ENCODE data around the gene CAMK2B. TPM values are rescaled to one million over a fixed set of nuclear protein-coding genes. Genes with fewer than 3 reads are reported as not detected.

The CAMK2B gene
- total and polyA plus RNA-seq, 2 of the 13 experiments (the other 11 are each of a cell fraction or from before 2014, with no cell fraction given), result 0.27 to 0.48 TPM

DNA sequence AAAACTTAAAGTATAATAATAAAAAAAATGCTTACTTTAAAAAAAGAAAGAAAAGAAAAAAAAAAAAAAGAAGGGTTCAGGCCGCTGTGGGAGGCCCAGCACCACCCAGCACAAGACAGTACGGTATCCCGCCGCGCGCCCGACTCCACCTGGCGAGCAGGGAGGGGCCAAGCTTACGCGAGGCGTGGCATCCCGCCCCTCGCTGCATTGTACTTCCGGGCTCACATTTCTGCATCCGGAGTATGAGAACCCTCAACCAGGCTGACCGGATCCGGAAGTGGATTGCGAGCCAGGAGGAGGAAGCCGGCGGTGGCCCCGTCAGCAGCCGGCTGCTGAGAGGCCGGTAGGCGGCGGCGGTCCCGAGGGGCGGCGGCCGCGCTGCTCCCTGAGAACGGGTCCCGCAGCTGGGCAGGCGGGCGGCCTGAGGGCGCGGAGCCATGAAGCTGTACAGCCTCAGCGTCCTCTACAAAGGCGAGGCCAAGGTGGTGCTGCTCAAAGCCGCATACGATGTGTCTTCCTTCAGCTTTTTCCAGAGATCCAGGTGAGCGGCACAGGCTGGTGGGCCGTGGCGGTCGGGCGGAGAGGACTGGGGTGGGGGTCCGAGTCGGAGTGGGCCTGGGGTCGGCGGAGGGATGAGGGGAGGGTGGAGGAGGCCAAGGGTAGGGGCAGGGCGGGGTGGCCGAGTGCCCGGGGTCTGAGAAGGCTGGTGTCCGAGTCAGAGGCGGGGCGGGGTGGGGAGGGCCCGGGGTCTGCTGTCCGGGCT, 124.5 kb downstream of the CAMK2B start, which contains the start of gene YKT6:
YKT6 (plus strand) TSS at position 280 of the 763 bp plus-strand sequence; CDS start at position 438, 158 bp downstream.
- CTCF ChIA-PET (ENCODE audit: low intra/inter-chr PET ratio, low total read pairs), result no interaction called here
- in situ Hi-C loops (cut with HindIII; ENCODE audit: extremely low pct_ligation_motif_present, low pct_unique_long_range_greater_than_20kb), result no loop called here
- BruUV-seq (replicated peaks), result no TSS peak
- TF ChIP-seq, protein P1, sequence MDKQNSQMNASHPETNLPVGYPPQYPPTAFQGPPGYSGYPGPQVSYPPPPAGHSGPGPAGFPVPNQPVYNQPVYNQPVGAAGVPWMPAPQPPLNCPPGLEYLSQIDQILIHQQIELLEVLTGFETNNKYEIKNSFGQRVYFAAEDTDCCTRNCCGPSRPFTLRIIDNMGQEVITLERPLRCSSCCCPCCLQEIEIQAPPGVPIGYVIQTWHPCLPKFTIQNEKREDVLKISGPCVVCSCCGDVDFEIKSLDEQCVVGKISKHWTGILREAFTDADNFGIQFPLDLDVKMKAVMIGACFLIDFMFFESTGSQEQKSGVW (CRISPR knock-in tag; IDR thresholded peaks at IDR 0.05; ENCODE audit: borderline replicate concordance), result no peak
- TF ChIP-seq, protein P2, sequence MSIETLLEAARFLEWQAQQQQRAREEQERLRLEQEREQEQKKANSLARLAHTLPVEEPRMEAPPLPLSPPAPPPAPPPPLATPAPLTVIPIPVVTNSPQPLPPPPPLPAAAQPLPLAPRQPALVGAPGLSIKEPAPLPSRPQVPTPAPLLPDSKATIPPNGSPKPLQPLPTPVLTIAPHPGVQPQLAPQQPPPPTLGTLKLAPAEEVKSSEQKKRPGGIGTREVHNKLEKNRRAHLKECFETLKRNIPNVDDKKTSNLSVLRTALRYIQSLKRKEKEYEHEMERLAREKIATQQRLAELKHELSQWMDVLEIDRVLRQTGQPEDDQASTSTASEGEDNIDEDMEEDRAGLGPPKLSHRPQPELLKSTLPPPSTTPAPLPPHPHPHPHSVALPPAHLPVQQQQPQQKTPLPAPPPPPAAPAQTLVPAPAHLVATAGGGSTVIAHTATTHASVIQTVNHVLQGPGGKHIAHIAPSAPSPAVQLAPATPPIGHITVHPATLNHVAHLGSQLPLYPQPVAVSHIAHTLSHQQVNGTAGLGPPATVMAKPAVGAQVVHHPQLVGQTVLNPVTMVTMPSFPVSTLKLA (IDR thresholded peaks at IDR 0.05), result peak; percentile 39
- TF ChIP-seq, protein P3, sequence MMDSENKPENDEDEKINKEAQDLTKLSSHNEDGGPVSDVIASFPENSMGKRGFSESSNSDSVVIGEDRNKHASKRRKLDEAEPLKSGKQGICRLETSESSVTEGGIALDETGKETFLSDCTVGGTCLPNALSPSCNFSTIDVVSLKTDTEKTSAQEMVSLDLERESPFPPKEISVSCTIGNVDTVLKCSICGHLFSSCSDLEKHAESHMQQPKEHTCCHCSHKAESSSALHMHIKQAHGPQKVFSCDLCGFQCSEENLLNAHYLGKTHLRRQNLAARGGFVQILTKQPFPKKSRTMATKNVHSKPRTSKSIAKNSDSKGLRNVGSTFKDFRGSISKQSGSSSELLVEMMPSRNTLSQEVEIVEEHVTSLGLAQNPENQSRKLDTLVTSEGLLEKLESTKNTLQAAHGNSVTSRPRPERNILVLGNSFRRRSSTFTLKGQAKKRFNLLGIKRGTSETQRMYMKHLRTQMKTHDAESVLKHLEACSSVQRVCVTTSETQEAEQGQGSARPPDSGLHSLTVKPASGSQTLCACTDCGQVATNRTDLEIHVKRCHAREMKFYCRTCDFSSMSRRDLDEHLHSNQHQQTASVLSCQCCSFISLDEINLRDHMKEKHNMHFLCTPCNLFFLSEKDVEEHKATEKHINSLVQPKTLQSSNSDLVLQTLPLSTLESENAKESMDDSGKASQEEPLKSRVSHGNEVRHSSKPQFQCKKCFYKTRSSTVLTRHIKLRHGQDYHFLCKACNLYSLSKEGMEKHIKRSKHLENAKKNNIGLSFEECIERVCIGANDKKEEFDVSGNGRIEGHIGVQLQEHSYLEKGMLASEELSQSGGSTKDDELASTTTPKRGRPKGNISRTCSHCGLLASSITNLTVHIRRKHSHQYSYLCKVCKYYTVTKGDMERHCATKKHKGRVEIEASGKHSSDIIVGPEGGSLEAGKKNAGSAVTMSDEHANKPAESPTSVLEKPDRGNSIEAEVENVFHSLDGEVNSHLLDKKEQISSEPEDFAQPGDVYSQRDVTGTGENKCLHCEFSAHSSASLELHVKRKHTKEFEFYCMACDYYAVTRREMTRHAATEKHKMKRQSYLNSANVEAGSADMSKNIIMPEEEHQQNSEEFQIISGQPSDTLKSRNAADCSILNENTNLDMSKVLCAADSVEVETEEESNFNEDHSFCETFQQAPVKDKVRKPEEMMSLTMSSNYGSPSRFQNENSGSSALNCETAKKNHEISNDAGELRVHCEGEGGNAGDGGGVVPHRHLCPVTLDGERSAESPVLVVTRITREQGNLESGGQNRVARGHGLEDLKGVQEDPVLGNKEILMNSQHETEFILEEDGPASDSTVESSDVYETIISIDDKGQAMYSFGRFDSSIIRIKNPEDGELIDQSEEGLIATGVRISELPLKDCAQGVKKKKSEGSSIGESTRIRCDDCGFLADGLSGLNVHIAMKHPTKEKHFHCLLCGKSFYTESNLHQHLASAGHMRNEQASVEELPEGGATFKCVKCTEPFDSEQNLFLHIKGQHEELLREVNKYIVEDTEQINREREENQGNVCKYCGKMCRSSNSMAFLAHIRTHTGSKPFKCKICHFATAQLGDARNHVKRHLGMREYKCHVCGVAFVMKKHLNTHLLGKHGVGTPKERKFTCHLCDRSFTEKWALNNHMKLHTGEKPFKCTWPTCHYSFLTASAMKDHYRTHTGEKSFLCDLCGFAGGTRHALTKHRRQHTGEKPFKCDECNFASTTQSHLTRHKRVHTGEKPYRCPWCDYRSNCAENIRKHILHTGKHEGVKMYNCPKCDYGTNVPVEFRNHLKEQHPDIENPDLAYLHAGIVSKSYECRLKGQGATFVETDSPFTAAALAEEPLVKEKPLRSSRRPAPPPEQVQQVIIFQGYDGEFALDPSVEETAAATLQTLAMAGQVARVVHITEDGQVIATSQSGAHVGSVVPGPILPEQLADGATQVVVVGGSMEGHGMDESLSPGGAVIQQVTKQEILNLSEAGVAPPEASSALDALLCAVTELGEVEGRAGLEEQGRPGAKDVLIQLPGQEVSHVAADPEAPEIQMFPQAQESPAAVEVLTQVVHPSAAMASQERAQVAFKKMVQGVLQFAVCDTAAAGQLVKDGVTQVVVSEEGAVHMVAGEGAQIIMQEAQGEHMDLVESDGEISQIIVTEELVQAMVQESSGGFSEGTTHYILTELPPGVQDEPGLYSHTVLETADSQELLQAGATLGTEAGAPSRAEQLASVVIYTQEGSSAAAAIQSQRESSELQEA (CRISPR knock-in tag; IDR thresholded peaks at IDR 0.05; ENCODE audit: not compliant biosample characterization), result no peak
- TF ChIP-seq YY1 (IDR thresholded peaks at IDR 0.05; ENCODE audit: insufficient read depth, insufficient replicate concordance, low read depth, low read length) (peak; percentile 66), ZNF709 (CRISPR knock-in tag; IDR thresholded peaks at IDR 0.05) (no peak)

More for the DNA sequence above, 124.5 kb downstream of the CAMK2B start, which contains the start of gene YKT6:
- DNase-seq (ENCODE audit: low spot score), result peak; percentile 95
- H3K27me3 ChIP-seq (ENCODE audit: control insufficient read depth in 1 of 2, insufficient read depth in 2 of 2, low read length in 2 of 2), result no peaks in the 10 kb centered on the region; a peak in 2 of 5 replicates
- under 1% methylated on average over 29 of the region's 58 CpGs for WGBS (ENCODE audit: low lambda C conversion rate)
- H3K27ac ChIP-seq (ENCODE audit: extremely low read length, insufficient read depth, low read length), result peak within 1 kb of the TSS; percentile 63
- H3K4me3 ChIP-seq (replicated peaks in 1 of 3; ENCODE audit: insufficient read depth in 1 of 3, low read depth in 2 of 3, low read length in 3 of 3), result peak within 1 kb of the TSS; percentile 87 to 100 (median 98)
- POLR2A ChIA-PET, result interaction anchor here (1.0 to 1.6 kb wide), 4 partner anchors 16 to 133 kb away, joined by 4 to 7 read pairs (median 5); no protein-coding TSS in a partner anchor
- H3K4me2 ChIP-seq (ENCODE audit: low read depth, low read length), result peak within 1 kb of the TSS; percentile 89
- ATAC-seq, result peak; percentile 99
- FAIRE-seq, result peak; percentile 81
- H2AFZ ChIP-seq (ENCODE audit: low read length), result no peak within 1 kb of the TSS
- no peaks in the 10 kb centered on the region for H4K20me1 ChIP-seq (ENCODE audit: insufficient read depth, low read length)
- peak within 1 kb of the TSS; percentile 75 for H3K9ac ChIP-seq (ENCODE audit: insufficient read depth, low read depth, low read length)
- intact Hi-C loops (cut with micrococcal nuclease; ENCODE audit: unreplicated experiment), result no loop called here
- H3K79me2 ChIP-seq (ENCODE audit: insufficient read depth, low read length), result peaks cover 25% of the 10 kb centered on the region
- peaks cover 9% of the 10 kb centered on the region for H3K4me1 ChIP-seq (ENCODE audit: insufficient read depth, low read length)
- peaks cover 8 to 20% of the 10 kb centered on the region in 2 experiments for H3K36me3 ChIP-seq (replicated peaks in 1 of 2; ENCODE audit: control insufficient read depth in 1 of 2, insufficient read depth in 2 of 2, low read length in 2 of 2)
- H3K9me3 ChIP-seq (ENCODE audit: low read length), result no peaks in the 10 kb centered on the region
